HG03175 (cell line): ENCODE results near the gene SHF.
"Not testable (repeated sequence)": the region's sequence is repeated elsewhere in the genome, so short reads cannot be mapped to it uniquely, and the experiment has no call there.

Experiments
- ATAC-seq: cut with Tn5 transposase; IDR thresholded peaks from one replicate; pipeline ENCODE4 v1.9.1; 2021; ENCODE audit warnings: mild to moderate bottlenecking, moderate library complexity; ENCODE audit not compliant: unreplicated experiment

The SHF gene

DNA sequence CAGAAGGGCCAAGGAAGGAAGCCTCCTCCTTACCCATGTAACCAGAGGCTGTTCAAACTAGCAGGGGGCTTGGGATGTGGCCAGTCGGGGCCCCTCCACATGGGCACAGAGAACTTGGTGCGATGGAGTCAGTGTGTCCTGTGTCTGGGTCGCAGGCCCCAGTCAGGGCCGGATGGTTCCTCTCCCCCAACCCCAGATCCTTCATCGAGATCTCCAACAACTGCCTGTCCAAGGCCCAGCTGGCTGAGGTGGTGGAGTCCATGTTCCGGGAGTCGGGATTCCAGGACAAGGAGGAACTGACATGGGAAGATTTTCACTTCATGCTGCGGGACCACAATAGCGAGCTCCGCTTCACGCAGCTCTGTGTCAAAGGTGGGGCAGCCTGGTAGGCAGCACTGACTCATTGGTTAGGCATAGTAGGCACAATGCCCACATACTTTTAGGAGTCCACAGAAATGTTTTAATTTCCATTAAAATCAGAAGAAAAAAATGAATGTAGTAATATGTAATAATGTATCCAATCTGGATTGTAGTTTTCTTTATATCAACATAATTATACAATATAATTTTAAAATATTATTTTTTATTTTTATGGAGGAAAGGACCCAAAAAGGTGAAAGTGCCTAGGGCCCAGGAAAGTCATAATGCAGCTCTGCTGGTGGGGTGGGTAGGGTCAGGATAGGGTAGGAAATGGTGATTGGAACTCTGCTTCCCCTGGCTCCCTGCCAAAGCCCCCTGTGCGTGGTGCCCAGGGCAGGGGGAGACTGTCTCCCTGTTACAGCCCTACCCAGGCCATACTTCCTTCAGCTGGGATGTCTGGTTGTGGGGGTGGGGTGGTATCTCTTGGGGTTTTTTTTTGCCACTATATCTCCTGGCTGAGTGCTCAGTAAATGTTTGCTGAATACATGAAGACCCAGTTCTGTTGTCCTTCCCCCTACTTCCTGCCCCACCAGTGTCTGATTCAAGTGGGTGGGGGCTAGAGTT, 39.4 kb downstream of the SHF start:
- ATAC-seq: no peak

DNA sequence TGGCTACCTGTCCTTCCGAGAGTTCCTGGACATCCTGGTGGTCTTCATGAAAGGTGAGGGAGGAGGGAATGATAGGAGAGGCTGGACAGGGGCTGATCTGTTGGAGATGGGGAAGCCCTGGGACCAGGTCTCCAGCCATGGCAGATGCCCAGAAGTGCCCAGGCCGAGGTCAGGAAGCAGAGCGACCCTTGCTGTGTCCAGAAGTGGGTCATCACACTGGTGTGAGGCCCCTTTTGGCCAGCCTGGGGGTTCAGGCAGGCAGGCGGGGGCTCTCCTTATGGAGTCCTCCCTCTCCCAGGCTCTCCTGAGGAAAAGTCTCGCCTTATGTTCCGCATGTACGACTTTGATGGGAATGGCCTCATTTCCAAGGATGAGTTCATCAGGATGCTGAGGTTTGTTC, 40.2 kb downstream of the SHF start:
- ATAC-seq: no peak

DNA sequence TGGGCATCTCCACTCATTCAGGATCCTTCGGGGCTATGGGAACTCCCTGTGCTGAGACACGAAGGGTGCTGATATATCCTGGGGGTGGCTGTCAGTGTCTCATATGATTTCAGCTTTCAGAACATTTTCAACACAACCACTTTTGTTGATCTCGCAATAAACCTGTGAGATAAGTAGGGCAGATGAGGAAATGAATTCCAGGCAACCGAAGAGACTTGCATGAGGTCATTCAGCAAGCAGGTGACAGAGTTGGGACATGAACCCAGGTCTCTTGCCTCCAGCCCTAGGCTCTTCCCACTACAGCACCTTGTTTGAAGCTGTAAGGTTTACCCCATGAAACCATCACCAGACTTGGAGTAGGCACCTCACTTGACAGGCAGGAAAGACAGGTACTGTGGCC, 41.4 kb downstream of the SHF start:
- no peak for ATAC-seq

DNA sequence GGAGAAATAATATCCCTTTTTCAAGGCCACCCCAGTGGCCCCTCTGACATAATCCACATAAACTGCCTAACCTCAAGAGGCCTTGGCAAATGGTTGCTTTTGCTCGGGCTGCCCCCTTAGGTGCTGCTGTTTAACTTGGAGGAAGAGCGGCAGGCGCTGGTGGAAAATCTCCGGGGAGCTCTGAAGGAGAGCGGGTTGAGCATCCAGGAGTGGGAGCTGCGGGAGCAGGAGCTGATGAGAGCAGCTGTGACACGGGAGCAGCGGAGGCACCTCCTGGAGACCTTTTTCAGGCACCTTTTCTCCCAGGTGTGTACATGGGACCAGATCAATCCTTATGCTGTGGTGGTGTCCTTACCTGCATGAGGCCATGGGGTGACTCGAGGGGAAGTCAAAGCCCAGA, 43.0 kb downstream of the SHF start:
- no peak for ATAC-seq

DNA sequence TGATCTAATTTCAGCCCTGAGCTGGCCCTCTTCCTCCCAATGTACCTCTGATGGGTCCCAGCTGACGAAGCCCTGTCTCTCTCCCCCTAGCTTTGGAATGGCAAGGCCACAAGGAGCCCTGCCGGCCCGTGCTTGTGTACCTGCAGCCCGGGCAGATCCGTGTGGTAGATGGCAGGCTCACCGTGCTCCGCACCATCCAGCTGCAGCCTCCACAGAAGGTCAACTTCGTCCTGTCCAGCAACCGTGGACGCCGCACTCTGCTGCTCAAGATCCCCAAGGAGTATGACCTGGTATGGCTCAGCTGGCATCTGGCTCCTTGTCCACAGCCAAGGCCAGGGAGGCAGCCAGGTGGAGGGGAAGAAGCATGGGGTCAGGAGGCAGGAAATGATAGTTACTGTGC, 43.8 kb downstream of the SHF start:
- no peak for ATAC-seq

DNA sequence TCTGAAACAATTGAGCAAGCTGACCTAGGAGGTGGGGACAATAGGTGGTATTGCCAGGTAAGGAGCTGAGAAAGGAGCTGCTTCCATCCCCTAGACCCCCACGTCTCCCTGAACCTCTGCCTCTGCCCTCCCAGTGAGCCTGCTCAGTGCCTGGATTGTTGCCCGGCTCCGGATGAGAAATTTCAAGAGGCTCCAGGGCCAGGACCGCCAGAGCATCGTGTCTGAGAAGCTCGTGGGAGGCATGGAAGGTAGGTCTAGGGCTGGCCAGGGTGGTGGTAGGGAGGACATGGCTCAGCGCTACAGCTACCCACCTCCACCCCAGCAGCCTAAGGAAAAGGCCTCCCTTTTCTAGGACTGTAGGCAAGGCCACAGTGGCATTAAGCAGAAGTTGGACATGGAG, 44.7 kb downstream of the SHF start:
- no peak for ATAC-seq

DNA sequence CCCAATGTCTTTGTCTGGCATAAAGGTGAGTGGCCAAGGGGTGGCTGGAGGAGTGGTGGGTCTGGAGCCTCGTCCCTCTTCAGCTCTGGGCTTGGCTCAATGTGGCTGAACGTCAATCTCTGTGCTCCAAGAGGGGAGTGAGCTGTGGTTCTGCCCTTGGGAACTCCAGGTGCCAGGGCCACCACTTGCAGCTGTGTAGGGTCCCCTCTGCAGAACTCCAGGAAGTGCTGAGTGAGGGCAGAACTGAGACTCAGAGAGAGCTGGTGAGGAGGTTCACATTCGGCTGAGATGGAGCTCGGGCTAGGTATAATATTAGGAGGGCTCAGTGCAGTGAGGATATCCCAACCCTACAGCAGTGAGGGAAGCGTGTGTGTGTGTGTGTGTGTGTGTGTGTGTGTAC, 46.4 kb downstream of the SHF start:
- no peak for ATAC-seq

DNA sequence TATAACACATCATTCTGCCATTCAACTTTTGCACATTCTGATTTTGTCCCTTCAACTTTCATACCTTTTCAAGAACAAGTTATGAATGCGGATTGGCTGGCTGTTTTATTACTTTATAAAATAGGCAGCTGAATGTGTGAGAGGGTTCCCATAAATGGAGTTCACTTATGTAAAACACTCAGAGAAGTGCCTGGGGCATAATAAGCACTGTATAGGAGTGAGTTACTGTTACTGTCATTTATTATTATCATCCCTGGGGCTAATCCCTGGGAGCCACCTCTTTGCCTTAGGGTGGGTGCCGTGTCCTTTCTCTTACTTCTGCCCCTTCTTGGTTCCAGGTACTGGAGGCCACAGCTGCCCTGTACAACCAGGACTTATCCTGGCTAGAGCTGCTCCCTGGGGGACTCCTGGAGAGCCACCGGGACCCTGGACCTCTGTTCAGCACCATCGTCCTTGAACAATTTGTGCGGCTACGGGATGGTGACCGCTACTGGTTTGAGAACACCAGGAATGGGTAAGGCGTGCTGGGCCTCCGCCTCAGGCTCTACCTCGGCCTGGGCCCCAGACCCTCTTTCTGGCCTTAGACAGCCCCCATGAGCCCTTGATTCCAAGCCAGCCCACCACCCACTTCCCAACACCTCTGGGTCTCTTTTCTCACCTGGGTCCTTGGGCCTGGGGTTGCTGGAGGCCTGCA, 47.1 kb downstream of the SHF start:
- no peak for ATAC-seq

DNA sequence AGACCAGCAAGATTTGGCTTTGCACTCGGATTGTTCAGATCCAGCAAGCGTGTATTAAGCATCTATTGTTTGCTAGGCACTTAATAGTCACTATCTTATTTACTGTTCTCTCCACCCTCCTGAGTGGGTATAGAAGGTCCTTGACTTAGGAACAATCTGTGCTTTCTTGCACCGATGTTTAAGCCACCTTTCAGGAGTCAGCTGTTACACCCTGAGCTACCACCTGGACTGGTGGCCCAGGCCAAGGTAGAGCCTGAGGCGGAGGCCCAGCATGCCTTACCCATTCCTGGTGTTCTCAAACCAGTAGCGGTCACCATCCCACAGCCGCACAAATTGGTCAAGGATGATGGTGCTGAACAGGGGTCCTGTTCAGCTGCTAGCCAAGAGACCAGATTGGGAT, 48.0 kb downstream of the SHF start:
- ATAC-seq: no peak

DNA sequence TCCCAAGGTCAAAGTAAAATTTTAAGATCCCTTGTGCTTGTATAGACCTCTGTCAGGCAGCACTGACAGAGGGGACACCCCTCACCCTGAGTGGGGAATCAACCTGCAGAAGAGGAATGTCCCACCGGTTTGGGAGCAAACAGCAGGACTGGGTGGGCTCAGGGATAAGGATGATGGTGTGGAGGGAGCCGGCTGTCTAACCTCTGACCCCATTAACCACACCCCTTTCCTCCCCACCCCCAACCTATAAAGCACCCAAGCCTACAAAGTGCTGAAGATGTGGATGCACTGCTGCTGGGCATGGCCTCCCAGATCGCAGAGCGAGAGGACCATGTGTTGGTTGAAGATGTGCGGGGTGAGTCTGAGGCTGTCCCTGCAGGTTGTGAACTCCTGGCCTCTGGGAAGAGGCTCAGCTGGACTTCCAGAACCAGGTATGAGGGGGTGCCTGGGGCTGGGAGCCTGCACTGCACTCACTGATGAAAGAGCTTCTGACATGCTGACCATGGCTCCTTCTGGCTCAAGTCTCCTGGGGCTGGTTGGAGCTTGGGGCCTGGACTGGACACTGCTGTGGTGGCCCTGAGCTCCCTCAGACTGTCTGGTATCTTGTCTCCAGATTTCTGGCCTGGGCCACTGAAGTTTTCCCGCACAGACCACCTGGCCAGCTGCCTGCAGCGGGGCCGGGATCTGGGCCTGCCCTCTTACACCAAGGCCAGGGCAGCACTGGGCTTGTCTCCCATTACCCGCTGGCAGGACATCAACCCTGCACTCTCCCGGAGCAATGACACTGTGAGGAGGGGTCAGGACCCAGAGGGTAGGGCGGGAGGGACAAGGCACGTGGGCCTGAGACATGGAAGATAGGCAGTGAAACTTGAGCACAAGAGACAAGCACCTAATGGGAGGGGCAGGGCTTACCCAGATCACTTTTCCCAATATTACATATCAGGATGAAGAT, 48.7 kb downstream of the SHF start:
- no peak for ATAC-seq

DNA sequence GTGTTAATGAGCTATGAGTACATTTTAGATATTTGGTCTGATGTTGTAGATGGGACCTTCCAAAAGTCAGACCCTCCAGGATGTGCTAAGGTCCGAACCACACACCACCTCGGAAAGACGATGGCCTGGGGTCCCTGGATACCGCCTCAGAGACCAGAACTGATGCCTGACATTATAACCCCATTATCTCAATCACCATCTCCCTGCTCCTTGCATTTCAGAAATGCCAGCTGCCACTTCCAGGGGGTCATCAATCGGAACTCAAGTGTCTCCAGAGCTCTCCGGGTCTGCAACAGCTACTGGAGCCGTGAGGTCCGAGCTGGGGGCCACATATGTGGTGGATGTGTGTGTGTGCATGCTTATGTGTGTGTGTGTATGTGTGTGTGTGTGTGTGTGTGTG, 50.1 kb downstream of the SHF start:
- ATAC-seq: no peak

DNA sequence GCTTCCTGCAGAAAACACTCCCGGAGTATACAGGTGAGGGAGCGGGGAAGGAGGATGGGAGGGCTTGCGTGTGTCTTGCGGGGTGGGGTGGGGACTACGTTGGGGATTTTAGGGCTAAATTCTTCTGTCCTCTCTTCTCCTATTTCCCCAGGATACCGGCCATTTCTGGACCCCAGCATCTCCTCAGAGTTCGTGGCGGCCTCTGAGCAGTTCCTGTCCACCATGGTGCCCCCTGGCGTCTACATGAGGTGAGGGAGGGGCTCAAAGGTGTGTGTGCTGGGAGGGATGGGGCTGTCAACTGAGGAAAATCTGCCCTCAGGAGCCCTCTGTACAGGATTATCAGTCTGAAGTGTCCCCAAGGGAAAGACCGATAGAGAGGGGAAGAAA, 51.4 kb downstream of the SHF start:
- ATAC-seq: no peak

DNA sequence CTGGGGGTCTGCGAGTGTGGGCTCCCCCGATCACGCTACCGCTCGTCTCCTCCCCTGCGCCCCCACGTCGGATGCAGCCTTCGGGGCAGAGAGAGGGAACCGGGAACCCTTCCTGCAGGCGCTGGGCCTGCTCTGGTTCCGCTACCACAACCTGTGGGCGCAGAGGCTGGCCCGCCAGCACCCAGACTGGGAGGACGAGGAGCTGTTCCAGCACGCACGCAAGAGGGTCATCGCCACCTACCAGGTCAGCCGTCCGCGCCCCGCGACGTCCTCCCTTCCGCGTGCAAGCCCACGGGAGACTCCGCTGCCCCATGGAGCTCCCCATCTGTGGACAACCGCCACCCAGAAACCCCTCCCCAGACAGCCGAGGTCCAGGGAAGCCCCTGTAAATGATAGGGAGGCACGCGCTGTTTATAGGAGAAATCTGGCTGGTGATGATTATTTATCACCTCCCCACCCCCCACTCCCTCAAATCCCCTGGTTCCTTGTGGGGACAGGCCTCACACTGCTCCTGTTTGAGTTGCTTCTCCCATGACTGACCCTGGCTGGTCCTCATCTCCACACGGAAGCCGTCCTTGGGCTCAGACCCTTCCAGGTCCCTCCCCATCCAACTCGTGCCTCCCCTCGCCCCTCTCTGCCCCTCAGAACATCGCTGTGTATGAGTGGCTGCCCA, 51.9 kb downstream of the SHF start:
- not testable (repeated sequence) for ATAC-seq

DNA sequence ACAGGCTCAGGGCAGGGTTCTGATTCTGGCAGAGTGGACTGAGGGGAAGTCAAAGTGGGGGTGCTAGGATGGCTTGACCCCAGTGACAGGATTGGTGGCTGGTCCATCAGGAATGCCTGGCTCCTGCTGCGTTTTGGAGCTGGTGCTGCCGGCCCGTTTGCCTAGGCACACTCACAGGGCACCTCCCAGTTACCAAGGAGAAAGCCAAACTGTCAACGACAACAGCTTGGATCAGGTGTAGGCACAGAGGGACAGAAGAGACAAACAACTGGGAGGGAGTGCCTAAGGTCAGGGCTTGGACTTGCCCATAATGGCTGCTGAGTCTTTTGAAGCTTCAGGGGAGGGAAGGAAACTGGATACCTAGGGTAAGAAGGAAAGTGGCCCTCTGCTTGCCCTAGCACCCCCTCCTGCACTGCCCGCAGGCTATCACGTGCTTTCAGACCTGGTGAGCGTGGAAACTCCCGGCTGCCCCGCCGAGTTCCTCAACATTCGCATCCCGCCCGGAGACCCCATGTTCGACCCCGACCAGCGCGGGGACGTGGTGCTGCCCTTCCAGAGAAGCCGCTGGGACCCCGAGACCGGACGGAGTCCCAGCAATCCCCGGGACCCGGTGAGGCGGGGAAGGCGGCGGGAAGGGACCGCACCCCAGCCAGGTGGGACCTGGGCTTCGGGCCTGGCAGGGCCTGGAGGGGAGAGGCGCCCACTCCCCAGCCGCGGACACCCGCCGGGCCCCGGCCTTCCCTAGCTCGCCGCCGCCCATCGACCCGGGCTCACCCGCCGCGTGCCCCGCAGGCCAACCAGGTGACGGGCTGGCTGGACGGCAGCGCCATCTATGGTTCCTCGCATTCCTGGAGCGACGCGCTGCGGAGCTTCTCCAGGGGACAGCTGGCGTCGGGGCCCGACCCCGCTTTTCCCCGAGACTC, 52.8 kb downstream of the SHF start:
- ATAC-seq: no peak

DNA sequence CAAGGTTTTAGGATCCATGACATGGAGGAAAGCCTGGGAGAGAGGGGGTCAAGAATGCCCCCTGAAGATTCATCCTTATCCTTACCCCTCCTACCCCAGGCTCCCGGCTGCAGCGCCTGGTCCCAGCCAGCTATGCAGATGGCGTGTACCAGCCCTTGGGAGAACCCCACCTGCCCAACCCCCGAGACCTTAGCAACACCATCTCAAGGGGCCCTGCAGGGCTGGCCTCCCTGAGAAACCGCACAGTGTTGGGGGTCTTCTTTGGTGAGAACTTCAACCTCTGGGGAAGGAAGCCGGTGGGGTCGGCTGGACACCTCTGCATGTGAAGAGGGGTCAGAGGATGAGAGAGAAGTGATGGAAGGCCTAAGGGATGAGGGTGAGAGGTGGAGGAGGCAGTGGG, 53.7 kb downstream of the SHF start:
- ATAC-seq: no peak

DNA sequence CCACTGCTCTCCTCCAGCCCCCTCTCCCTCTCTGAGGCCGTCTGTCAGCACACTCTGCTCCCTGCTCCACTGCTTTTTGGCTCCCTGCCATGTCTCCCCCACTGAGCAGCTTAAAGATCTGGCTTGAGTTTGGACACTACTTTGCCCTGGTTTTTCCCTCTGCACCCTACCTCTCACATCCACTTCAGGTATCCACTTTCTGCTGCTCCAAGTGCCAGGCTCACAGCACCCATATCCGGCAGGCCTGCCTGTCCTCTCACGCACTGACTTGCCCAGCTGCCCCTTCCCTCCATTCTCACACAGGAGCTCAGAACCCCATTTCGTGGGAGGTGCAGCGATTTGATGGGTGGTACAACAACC, 54.2 kb downstream of the SHF start:
- no peak for ATAC-seq

DNA sequence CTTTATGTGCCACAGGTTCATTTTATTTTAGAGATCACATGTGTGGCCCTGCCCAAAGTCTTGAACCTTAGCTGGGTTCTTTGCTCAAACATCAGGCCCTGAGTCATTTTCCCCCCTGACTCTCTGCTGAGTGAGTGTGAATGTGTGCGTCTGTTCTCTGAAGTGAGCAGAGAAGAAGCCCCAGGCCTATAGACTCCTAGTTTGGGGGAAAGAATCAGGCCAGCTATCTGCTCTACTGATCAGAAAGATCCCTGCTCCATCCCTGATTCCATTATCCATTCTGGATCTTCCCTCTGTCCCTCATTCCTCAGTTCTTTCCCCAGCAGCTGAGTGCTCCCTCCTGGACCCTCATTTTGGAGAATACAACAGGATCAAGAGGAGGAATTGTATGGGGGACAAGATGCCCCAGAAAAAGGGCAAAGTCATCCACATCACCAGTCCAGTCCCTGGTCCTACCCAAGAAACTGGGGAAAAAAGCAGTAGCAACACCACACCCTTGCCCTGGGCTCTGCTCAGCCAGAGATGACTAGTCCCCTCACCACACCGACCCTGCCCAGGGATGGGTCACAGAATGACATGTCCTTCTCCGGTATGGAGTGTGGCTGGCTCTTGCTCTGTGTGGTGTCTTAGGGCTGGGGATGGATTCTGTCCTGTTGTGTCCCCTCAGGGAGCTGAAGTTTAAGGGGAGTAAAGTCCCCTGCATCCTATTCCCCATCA, 54.8 kb downstream of the SHF start:
- no peak for ATAC-seq

DNA sequence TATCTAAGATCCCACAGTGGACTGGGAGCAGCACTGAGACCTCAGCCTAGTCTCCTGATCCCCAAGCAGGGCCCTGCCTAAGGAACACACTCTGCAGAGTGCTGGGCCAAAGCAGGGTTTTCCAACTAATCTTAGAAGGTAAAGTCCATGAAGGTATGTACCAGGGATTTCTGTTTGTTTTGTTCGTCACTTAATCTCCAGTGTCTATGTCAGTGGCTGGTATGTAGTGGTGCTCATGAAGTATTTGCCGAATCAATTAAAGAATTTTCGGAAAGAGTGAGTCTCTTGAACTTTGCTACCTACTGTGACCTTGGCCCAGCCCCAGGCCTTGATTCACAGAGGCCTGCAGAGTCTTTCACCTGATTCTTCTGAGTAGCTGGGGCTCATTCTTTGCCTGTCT, 56.3 kb downstream of the SHF start:
- ATAC-seq: no peak
